ENCODE results near the gene TLR10.

Gene TLR10

GRCh38 chr4:38782452-38783108, at the start of gene TLR10:
TLR10 (minus strand) TSS chr4:38782990; CDS start chr4:38775590, 7,400 bp downstream.
- in situ Hi-C loops (cut with MboI; ENCODE audit: low pct_unique_long_range_greater_than_20kb, low sequenced_read_pairs, unreplicated experiment): no loop called here
- DNase-seq (ENCODE audit: low spot score): peak; percentile 40
- peak; percentile 56 for TF ChIP-seq CTCF (IDR thresholded peaks at IDR 0.05; ENCODE audit: extremely low read depth, insufficient read depth, missing control alignments)

- TF ChIP-seq CTCF (IDR thresholded peaks at IDR 0.05; ENCODE audit: extremely low read depth, insufficient read depth, missing control alignments): no peak
- in situ Hi-C loops (cut with MboI; ENCODE audit: low pct_unique_long_range_greater_than_20kb, low sequenced_read_pairs, unreplicated experiment): no loop called here
- no peak for DNase-seq (ENCODE audit: low spot score)
Measured at GRCh38 chr4:38832206-38832605, 49.4 kb upstream of the TLR10 start.

GRCh38 chr4:38831653-38832052, 48.9 kb upstream of the TLR10 start:
- no peak for TF ChIP-seq CTCF (IDR thresholded peaks at IDR 0.05; ENCODE audit: extremely low read depth, insufficient read depth, missing control alignments)
- in situ Hi-C loops (cut with MboI; ENCODE audit: low pct_unique_long_range_greater_than_20kb, low sequenced_read_pairs, unreplicated experiment): no loop called here
- DNase-seq (ENCODE audit: low spot score): no peak

- in situ Hi-C loops (cut with MboI; ENCODE audit: low pct_unique_long_range_greater_than_20kb, low sequenced_read_pairs, unreplicated experiment): no loop called here
- DNase-seq (ENCODE audit: low spot score): no peak
- no peak for TF ChIP-seq CTCF (IDR thresholded peaks at IDR 0.05; ENCODE audit: extremely low read depth, insufficient read depth, missing control alignments)
Measured at GRCh38 chr4:38829237-38829636, 46.4 kb upstream of the TLR10 start.

GRCh38 chr4:38823766-38824165, 41.0 kb upstream of the TLR10 start:
- DNase-seq (ENCODE audit: low spot score): no peak
- in situ Hi-C loops (cut with MboI; ENCODE audit: low pct_unique_long_range_greater_than_20kb, low sequenced_read_pairs, unreplicated experiment): no loop called here
- TF ChIP-seq CTCF (IDR thresholded peaks at IDR 0.05; ENCODE audit: extremely low read depth, insufficient read depth, missing control alignments): no peak

- DNase-seq (ENCODE audit: low spot score): no peak
- TF ChIP-seq CTCF (IDR thresholded peaks at IDR 0.05; ENCODE audit: extremely low read depth, insufficient read depth, missing control alignments): no peak
- in situ Hi-C loops (cut with MboI; ENCODE audit: low pct_unique_long_range_greater_than_20kb, low sequenced_read_pairs, unreplicated experiment): no loop called here
Measured at GRCh38 chr4:38822748-38823303, 40.0 kb upstream of the TLR10 start.
